HG03196 (cell line): ENCODE measurements around the gene MTA3.
"Not testable (repeated sequence)": the region's sequence is repeated elsewhere in the genome, so short reads cannot be mapped to it uniquely, and the experiment has no call there.

Experiments used
- ATAC-seq: cut with Tn5 transposase; IDR thresholded peaks from one replicate; pipeline ENCODE4 v1.9.1; 2021; ENCODE audit not compliant: unreplicated experiment

Gene MTA3

DNA sequence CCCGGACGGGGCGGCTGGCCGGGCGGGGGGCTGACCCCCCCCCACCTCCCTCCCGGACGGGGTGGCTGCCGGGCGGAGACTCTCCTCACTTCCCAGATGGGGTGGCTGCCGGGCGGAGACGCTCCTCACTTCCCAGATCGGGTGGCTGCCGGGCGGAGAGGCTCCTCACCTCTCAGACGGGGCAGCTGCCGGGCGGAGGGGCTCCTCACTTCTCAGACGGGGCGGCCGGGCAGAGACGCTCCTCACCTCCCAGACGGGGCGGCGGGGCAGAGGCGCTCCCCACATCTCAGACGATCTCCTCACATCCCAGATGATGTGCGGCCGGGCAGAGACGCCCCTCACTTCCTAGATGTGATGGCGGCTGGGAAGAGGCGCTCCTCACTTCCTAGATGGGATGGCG lies 37.7 kb downstream of the MTA3 start:
- ATAC-seq, result not testable (repeated sequence)

DNA sequence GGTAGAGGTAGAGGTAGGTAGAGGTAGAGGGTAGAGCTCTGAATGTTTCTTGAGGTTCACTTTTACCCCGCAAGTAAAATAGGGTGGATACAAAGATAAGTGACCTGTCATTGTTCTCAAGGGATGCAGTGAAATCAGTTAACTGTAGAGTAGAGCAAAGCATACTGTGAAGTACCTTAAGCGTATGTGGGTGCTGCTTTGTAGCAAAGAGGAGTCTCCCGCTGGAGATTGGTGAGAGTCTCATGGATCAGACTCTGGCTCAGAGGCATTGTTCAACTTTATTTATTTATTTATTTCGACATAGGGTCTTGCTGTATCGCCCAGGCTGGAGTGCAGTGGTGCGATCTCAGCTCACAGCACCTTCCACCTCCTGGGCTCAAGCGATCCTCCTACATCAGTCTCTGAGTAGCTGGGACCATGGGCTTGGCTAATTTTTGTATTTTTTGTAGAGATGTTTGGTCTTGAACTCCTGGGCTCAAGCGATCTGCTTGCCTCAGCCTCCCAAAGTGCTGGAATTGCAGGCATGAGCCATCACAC lies 38.7 kb downstream of the MTA3 start:
- no peak for ATAC-seq

DNA sequence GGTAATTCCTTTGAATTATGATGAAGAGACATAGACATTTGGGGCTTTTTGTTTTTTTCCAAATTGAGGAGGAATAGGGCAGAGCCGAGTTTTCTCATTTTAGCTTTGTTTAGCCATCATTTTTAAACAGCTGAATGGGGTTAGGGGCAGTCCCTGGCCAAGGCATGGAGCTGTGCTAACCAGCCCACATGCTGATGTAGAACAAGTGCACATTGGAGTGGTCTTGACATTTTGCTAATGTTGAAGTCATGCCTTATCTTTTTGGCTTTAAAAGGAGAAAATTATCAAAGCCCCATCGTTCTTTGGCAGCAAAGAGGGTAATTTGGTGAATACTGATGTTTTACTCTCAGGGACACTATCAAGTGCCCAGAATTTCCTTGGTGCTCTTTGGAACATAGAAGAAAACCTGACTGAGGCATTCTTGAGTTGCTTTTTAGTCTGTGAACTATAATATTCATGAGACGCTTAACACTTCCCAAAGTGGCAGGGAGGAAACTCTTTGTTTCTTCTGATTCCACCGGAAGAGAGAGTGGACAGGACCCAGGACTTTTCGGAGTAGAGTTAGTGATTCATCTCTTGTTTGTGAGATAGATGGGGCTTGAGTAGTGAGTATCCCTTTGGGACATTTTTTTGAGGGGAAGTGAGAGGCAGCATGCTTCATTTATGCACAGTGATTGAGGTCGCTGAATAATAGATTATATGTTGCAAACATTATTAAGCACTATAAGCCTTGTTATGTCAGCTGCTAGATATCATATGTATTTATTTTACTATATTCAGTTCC lies 45.0 kb downstream of the MTA3 start:
- ATAC-seq, result no peak

DNA sequence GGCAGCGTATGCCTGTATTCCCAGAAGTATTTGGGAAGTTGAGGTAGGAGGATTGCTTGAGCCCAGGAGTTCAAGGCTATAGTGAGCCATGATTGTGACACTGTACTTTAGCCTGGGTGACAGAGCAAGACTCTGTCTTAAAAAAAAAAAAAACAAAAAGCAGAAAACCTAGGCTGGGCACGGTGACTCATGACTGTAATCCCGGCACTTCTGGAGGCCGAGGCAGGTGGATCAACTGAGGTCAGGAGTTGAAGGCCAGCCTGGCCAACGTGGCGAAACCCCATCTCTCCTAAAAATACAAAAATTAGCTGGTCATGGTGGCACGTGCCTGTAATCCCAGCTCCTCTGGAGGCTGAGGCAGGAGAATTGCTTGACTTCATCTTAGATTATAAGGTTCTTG lies 46.4 kb downstream of the MTA3 start:
- ATAC-seq, result no peak

DNA sequence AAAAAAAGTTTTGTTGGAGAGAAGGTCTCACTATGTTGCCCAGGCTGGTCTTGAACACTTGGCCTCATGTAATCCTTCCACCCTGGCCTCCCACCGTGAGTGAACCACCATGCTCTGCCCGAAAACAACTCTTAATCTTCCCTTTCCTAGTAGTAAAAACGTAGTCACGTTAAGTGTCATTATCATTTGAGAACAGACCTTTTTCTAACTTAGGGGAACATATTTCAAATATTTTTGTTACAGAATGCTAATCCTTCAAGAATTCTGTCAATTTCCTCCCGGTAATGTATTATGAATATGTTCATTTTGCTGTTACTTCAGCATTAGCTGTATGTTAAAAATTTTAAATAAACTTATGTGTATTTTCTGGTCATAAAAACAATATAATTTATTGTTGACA lies 49.7 kb downstream of the MTA3 start:
- ATAC-seq, result no peak

DNA sequence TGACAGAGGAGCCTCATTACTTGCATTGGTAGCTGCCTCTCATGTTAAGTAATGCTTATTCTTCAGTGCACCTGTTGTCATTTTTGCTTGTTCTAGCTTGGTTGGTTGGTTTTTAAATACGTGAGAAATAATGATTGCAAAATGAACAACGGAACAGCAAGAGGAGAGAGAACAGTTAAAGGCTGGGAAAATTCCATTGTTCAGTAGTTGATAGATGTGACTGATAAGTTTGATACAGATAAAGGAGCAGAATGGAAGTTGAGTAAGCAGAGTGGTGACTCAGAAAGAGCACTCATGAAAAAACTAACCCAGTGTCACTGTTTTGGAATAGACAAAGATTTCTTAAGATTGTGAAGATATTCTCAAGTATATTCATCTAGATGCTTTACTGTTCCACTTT lies 50.5 kb downstream of the MTA3 start:
- ATAC-seq, result no peak

DNA sequence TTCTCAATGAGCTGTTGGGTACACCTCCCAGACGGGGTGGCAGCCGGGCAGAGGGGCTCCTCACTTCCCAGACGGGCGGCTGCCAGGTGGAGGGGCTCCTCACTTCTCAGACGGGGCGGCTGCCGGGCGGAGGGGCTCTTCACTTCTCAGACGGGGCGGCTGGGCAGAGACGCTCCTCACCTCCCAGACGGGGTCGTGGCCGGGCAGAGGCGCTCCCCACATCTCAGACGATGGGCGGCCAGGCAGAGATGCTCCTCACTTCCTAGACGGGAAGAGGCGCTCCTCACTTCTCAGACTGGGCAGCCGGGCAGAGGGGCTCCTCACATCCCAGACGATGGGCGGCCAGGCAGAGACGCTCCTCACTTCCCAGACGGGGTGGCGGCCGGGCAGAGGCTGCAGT lies 53.2 kb downstream of the MTA3 start:
- not testable (repeated sequence) for ATAC-seq

DNA sequence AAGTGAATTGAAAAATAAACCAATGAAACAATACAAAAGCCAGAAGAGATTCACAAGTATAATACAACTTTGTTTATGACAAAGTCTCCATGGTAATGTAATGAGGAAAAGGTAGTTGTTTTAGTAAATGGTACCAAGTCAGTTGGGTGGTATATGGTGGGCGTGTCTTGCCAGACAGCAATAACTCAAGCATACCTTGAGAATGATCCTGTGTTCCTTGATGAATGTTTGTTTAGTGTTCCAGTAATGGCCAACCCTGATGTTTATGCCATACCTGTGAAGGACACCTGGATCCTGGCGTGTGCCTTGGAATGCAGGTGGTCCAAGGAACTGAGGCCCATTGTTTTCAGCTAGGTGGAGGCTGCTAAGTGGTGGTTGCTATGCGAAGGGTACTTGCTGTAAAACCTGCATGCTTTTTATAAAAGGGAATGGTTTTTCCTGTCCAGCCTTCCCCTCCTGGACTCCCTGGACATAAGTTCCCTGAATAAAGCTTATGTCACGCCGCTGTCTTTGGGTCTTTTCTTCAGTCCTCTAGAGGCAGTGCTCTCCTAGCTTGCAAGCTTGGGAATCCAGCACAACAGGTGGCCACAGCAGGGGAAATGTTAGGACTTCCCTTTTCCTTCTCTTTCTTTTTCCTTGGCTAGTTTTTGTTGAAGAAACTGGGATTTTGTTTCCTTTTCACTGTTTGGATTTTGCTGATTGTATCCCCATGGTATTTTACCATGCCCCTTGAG lies 54.7 kb downstream of the MTA3 start:
- no peak for ATAC-seq

DNA sequence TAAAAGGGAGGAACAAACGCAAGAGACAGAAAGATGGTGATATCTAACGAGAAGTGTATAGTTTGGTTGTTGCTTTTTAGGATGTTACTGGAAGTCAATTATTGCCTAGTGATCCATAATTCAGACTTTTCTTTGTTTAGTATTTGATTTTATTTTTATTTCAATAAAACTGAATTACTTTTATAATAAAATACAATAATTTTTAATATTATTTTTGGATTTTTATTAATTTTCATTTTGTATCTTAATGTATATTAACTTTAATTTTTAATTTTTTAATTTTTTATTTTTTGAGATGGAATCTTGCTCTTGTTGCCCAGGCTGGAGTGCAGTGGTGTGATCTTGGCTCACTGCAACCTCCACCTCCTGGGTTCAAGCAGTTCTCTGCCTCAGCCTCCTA lies 55.6 kb downstream of the MTA3 start:
- no peak for ATAC-seq

DNA sequence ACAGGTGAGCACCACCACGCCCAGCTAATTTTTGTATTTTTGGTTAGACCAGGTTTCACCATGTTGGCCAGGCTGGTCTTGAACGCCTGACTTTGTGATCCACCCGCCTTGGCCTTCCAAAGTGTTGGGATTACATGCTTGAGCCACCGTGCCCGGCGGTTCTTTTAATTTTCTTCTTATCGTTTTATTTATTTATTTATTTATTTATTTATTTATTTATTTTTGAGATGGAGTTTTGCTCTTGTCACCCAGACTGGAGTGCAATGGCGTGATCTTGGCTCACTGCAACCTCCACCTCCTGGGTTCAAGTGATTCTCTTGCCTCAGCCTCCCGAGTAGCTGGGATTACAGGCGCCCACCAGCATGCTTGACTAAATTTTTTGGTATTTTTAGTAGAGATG lies 59.6 kb downstream of the MTA3 start:
- ATAC-seq, result not testable (repeated sequence)

DNA sequence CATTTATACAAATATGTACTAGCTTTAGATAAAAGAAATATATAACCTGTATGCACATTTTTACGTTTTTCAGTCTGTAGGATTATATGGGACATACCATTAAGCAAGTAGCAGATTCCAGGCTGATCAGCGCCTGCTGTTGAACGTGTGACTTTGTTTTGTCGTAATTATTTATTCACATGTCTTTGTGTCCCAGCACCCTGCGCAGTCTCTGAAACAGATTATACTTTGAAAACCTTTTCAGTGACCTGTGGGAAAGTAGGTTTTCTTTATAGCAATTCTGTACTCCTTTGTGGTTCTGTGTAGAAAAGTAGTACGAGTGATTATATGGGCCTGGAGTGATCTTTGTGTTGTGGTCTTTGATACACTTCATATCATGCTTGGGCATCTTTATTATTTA lies 68.5 kb downstream of the MTA3 start:
- ATAC-seq, result no peak

DNA sequence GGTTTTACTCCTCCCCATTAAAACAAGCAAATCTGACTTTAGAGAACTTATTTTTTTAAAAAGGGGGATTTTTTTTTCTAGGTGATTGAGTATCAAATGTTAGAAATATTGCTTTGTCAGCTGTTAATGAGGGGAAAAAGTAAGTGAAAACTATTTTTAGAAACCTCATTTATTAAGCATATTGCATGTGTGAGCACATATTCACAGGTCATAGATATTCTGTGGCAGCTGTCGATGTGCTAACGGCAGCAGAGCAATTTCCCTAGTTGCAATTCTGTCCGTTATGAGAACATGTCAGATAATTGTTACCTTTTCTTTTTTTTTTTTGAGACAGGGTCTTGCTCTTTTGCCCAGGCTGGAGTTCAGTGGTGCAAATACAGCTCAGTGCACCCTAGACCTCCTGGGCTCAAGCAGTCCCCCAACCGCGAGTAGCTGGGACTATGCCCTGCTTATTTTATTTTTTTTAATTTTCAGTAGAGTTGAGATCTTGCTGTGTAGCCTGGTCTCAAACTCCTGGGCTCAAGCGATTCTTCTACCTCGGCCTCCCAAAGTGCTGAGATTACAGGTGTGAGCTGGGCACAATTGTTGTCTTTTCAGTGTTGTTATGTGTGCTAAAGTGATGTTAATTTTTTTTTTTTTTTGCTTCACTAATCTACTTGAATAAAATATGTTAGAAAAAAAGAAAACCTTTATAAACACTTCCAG lies 69.8 kb downstream of the MTA3 start:
- ATAC-seq, result no peak

DNA sequence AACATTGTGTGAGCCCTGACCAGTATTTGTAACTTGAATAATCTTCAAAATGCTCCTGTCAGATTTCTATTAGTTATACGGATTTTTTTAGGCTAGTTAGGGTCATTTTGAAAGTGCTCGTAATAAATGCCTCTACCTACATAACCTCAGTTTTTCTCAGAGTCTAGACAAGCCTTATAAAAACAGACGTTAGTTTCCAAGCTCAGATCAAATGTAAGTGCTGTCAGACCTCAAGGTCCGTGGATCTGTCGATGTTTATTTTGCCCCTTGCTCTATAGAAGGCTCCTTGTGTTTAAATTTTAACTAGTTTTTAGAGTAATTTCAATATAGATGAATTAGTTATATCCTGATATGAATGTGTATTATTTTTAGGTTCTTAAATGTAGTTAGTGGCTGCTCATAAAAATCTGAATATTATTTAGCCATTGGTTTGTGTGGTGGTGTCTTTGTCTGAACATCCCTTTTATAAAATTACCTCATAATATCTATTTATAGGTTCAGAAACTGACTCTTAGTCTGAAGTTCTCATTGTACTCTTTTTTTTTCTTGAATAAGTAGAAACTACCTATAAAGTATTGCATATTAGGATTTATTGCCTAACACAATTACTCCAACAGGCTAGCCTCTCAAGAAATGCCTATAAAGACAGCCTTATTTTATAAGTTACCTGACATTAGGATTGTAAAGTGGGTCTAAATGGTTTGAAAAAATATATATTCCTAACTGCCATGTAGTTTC lies 71.1 kb downstream of the MTA3 start:
- no peak for ATAC-seq

DNA sequence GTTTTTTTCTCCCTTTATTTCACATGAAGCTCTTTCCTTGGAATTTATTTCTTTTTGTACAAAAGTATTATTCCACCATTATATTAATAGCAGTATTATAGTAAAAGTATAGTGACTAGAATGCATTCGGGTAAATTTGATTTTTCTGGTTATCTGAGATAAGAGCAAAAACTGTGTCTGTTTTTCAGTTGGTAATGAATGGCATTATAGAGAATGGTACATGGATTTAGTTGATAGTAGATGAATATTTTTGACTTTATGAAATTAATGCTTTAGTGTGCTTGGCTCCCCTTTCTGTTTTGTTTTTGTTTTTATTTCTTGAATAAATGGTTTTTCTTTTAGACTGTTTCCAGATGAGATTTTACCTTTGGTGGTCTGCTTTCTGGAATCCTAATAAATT lies 71.8 kb downstream of the MTA3 start:
- no peak for ATAC-seq

DNA sequence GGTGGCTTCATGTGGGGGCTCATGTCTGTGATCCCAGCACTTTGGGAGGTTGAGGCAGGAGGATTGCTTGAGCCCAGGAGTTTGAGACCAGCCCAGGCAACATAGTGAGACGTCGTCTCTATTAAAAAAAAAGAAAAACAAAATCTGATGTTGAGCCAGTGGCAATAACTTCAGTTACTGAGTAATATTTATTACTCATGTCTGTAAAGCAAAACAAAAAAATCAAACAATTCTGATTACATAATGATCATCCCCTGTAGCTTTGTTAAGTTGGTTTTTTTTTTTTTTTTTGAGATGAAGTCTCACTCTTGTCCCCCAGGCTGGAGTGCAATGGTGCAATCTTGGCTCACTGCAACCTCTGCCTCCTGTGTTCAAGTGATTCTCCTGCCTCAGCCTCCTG lies 73.9 kb downstream of the MTA3 start:
- ATAC-seq, result not testable (repeated sequence)

DNA sequence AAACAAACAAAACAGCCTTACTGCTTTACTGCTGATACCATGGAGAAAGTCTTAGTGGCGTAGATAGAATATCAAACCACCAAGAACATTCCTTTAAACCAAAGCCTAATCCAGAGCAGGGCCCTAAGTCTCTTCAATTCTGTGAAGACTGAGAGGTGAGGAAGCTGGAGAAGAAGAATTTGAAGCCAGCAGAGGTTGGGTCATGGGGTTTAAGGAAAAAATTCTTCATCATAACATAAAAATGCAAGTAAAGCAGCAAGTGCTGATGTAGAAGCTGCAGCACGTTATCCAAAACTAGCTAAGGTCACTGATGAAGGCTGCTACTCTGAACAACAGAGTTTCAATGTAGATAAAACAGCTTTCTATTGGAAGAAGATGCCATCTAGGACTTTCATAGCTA lies 77.1 kb downstream of the MTA3 start:
- ATAC-seq, result no peak

DNA sequence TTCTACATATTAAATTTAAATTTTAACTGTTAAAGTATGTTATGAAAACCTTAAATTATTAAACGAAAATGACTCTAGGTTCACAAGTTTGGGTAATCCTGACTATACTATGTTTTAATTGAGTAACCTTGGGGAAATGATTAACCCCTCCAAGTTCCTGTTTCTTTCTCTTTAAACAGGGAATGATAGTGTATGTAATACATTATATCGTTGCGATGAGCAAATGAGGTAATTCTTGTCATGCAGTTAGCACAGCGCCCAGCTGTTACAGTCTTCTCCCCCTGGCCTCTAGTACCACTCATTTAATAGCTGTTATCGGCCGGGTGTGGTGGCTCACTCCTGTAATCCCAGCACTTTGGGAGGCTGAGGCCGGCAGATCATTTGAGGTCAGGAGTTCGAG lies 80.4 kb downstream of the MTA3 start:
- no peak for ATAC-seq

DNA sequence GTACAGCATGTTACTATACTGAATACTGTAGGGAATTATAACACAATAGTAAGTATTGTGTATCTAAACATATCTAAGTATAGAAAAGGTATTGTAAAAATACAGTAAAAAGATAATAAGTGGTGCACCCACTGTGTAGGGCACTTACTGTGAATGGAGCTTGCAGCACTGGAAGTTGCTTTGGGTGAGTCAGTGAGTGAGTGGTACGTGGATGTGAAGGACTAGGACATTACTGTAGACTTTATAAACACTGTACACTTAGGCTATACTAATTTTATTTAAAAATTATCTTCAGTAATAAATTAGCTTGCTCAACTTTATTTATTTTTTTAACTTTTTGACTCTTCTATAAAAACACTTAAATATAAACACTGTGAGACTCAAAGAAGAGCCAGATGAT lies 82.6 kb downstream of the MTA3 start:
- ATAC-seq, result no peak

DNA sequence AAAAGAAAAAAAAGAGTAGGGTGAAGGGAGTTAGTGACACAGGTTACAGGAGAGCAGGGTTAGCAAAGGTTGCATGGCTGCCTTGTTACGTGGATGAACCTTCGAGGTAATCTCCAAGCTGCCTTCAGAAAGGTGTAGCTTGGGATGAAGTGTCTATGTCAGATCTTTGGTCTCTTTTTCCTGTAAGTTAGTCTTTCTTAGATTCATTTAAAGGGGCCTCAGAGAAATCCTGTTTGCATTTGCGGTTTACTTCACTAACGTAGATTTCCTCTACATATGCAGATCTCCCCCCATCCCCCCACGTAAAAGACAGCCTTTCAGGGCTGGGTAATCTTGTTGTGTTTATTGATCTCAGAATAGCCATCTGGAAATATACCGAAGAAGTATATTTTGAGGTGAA lies 83.7 kb downstream of the MTA3 start:
- ATAC-seq, result no peak

DNA sequence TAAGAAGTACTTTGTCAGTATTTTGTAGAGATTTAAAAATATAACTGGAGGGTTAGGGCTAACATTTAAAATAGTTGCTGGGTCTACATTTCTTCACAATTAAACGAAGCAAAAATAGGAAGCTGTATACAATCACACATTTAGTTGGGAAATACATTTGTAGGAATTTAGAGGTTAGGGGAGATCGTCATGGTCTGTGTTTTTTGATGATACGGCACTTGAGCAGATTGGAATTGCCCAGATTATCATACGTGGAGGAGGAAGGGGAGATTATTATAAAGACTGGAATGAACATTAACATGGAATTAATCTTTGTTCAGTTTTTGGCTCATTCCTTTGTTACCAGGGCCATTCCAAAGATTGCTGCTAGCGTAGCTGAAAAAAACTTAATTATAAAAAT lies 84.6 kb downstream of the MTA3 start:
- ATAC-seq, result no peak

DNA sequence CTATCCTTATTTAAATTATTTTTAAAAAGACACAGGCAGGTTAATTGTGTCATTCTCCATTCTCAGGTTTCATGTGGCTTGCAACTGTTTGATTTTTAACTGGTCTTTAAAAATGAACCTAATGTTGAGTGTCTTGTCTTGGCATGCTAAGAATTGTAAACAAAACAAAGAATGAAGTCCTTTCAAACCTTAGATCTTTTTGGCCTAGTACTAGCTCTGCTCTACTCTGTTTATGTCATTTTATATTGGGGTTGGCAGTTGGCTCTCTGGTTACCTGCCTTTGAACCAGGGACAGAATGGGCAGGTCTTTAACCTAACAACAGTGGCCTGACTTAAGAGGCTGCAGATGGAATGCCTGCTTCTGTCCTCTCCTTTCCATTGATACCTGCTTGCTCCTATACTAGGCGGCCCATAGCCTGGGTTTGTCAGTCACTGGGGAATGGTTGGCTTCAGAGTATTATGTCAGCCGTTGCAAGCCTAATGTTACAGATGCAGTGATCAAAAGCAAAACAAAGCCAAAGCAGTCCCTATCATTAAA lies 85.5 kb downstream of the MTA3 start:
- ATAC-seq, result no peak
